GM23338 (cell line): ENCODE results near the gene CDR2L. TPM values are rescaled to one million over a fixed set of nuclear protein-coding genes. Genes with fewer than 3 reads are reported as not detected.

Experiments used
- EZH2phosphoT487 ChIP-seq: fragments of 200-600 bp; sonication (generic); IDR thresholded peaks from one replicate; pipeline ENCODE4 v1.8.1; 2018; ENCODE audit warnings: antibody characterized with exemption; ENCODE audit not compliant: unreplicated experiment
- REST ChIP-seq: IDR thresholded peaks from one replicate; pipeline ENCODE4 v1.6.1; 2018; ENCODE audit warnings: antibody characterized with exemption; ENCODE audit not compliant: unreplicated experiment
- ZNF462 ChIP-seq: fragments of 250-450 bp; sonication (Bioruptor Pico); IDR thresholded peaks from 2 replicates; pipeline ENCODE4 v1.5.0; 2020; ENCODE audit warnings: mild to moderate bottlenecking, moderate library complexity
- polyA plus RNA-seq: library from polyadenylated mRNA; unstranded; fragments of >200 nt; fragmentation: Nextera tagmentation; extraction: Ambion mirVana; gene quantifications from 2 replicates; pipeline ENCODE4 v1.2.1, GENCODE V29; 2016
- total RNA-seq: library from RNA; depleted of rRNA; stranded (reverse); fragments of >200 nt; shearing (Covaris generic); gene quantifications from 2 replicates; pipeline ENCODE4 v1.2.3, GENCODE V29; 2014

The CDR2L gene
- total and polyA plus RNA-seq, 2 experiments from 2014 or later: 17.7 to 35.8 TPM

GRCh38 chr17:75046407-75047289 is 59.2 kb downstream of the CDR2L start, which contains the start of the genes ATP5PD and KCTD2 (continued):
- TF ChIP-seq ZNF462 (no peak), EZH2phosphoT487 (no peak), REST (no peak)
